Activated CD4-positive, CD25-positive, alpha-beta regulatory T cell treated with anti-CD3 and anti-CD28 coated beads, Interleukin-2, amount 50 U/mL, for 24 hours (primary cell): ENCODE data around the gene TMEM245.
A peak's percentile ranks its signal among the peaks of the same experiment; 100 is the strongest.
"Not testable (repeated sequence)": the region's sequence is repeated elsewhere in the genome, so short reads cannot be mapped to it uniquely, and the experiment has no call there.

Experiments
- ATAC-seq, 2 donors: fragments of 150-1000 bp; cut with Tn5 transposase; one replicate each; pipeline ENCODE4 v1.10.0; 2021; ENCODE audit warnings: mild to moderate bottlenecking in 1 of 2, moderate library complexity in 1 of 2

Gene TMEM245

DNA sequence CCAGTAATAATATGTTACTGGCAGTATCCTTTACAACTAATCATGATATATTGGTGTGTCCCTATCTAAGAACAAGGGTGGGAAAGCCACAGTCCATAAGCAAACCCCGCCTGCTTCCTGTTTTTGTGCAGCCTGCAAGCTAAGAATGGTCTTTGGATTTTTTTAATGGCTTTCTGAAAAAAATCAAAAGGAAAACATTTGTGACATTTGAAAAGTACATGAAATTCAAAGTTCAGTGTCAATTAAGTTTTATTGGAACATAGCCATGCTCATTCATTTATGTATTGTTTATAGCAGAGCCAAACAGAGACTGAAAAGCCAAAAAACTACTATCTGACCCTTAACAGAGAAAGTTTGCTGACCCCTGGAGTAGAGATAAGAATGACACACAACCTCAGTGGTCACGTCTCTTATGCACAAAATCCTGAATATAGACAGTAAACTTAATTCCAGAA is 12.8 kb upstream of the TMEM245 start:
- no peak for ATAC-seq

DNA sequence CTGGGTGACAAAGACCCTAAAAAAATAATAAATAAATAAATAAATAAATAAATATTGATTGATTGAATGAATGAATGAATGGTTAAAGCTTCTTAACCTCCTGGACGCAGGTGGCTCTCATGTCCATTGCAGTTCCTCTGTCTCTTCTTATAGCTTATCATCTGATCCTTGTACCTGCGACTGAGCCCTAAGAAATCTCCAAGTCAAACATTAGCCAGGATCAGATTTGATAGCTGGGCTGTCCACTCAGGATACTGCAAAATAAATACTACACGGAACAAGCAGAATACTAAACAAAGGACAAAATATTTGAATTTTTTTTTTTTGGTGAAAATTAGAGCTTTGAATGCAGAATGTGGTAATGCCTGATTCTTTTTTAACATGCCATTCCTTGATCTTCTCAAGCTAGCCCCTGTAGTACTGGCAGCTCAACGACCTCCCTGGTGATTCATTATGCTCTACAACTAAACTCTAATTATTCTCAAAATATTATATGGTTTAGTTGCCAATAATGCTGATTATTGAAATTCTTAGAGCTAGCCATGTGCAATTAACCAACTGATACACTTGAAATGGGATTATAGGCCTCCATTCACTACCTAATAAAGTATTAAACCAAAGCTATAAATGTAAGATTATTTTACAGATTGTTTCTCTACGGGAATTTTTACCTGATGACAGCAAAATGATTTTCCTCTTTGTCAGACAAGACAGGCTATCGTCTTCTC is 9.9 kb upstream of the TMEM245 start:
- no peak for ATAC-seq

DNA sequence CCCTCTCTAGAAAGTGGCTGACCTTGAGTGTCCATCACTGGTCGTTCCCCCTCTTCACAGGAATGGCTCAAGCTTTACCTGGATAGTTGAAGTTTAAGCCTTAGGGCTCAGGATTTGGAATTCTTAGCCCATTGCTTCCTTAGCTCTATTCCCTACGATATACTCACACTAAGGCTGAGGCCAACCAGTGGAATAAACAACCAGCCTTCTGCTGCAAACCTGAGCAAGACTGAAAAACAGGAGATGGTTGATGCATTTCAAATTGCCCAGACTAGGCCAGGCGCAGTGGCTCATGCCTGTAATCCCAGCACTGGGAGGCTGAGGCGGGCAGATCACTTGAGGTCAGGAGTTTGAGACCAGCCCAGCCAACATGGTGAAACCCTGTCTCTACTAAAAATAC is 6.9 kb upstream of the TMEM245 start:
- ATAC-seq, result not testable (repeated sequence)

DNA sequence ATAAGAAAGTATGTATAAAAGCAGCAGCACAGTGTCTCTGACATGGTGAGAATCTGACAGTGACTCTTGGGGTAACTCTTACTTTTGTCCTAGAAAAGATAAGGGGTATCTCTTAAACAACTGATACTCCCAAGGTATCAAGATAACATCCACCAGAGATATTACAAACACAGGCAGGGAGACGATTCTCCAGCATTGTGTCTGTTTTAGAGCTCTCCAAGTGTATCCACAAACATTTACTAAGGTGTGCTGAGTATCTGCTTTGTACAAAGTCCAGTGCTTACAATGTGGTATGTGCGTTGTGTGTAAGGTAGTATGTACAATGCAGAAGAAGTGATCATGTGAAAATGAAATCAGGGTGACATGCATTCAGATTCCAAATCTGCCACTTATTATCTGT is 4.4 kb upstream of the TMEM245 start:
- no peak for ATAC-seq

DNA sequence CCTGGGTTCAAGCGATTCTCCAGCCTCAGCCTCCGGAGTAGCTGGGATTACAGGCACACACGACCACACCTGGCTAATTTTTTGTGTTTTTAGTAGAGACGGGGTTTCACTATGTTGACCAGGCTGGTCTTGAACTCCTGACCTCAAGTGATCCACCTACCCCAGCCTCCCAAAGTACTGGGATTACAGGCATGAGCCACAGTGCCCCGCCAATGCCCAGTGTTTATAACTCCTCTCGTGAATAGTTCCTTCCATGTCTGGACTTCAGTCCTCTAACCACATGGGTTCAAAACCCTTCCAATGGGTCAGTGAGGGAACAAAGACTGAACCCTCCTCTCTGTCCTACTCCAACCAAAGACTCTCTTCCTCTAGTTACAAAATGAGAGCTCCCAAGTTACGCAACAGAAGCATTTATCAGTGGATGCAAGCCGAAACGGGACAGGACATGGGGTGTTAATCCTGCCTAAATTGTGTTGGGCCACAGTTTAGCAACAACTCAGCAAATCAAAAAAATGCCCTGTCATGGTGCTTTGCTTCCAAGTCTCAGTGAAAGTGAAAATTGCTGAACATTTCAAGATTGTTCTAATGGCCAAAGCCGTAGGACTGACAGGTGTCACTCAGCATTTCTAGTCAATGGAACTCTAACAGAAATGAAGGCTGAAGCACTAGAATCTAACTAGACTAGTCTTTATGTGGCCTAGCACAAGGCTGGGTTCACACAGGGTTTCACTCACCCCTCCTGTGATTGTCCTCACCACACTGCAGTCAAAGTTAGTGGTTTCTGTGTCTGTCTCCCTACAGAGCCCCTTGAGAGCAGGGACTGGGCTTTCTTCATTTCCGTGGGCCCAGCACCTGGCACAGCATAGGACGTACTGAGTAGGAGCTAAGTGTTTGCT is 3.2 kb upstream of the TMEM245 start:
- no peak for ATAC-seq

DNA sequence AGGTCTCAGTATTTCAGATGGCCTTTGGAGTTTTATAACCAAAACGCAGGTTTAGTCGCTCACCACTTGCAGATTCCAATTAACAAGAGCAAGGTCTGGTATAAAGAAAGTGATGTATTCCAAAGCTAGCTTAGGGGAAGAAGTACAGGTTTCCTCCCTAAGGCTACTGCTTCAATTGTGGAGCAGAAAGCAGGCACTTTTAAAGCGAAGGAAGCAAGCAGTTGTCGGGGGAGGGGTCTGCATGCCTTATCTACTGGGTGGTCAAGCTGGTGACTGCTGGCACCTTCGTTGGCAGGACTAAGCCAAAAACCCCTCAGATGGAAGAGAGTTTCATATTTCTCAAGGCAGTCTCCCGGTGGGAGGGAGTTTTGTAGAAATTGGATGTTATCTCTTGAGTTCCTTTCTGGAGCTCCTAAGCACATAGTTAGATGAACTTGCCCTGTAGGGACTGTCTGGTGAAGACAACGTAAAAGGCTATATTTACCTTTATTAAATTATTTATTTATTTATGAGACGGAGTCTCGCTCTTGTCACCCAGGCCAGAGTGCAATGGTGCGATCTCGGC is 1.6 kb upstream of the TMEM245 start:
- ATAC-seq, result no peak

DNA sequence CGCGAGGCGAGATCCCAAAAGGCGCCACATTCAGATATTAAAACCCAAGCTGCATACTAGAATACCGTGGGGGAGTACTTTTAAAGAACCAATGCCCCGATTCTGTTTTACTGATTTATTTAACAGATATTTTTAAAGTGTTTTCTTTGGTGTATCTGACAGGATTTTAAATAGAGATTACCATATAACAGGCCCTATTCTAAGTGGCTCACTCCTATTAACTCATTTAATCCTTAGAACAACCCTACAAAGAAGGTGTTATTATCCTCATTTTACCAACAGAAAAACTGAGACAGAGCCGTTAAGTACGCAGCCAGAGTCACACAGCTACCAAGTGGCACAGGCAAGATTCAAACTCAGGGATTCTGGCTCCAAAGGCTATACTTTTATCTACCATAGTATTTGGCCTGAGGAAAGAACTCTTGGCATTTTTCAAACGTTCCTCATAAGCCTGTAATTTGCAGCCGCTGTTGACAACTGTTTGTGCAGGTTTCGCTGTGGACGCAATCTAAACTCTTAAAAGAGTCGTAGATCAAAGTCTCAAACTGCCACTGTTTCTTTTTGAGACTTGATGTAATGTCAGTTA is 550 bp upstream of the TMEM245 start:
- ATAC-seq, result no peak

DNA sequence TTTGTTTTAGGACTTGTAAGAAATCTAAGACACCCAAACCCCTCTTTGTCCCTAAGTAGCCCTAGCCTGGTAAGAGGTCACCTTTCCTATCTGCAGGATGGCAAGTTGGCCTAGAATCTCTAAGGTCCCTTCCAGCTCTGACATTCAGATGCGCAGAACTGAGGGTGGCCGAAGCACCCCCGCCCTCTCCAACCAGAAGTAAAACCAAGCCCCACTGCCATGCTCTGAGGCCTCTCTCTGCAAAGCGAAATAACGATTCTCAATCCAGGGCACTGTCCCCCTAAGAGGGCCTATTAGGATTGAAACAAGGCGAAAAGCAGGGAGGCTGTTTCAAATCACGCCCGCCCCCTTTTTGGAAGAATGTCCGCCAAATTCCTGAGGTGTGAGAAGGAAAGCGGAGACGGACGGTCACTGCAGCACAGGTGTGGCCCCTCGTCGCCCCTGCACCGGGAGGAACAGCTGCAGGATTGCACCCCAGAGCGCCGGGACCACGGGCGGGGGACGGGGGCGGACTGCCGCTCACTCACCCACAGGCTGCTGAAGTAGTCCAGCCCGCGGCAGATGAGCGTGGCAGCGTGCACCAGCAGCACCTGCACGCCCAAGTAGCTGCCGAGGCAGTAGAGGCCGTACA is 824 bp downstream of the TMEM245 start:
- ATAC-seq, result no peak

DNA sequence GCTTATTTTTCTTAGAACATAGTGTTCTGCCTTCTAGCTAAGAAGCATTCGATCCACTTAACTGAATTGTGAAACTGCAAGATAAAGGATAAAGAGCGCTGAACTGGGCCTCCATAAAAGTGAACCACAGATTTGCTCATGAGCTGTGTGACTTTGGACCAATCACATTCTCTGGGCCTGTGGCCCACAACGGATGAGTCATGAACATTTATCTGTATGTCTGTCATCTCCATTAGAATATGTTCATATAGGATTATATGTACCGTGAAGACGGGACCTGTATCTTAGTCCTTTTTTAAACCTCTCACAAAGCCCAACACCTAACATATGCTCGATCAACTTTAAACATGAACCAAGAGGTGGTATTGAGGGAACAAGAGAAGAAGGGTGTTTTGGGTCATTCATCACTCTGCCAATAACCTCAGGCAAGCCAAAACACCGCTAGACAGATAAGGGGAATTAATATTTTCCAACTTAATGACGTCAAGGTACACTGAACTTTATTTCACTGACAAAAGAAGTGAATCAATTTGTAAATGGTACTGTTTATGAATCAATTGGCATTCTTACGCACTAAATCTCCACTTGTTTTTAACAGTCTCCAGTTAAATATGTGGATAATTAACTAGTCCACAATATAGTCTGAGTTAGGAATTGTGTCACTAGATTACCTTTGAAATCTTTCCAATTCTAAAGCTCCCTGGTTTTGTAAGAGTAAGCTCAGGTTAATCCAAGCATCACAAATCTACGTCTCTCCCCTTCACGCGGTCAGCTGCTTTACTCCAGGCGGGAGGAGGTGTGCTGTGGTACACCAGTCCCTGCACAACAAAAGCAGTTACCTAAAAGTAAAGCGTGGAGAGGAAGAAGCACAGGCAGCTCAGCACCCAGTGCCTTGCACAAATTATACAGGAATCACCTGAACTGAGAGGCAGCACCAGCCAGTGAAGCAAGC is 1.6 kb downstream of the TMEM245 start:
- peak; percentile 61 to 65 for ATAC-seq

DNA sequence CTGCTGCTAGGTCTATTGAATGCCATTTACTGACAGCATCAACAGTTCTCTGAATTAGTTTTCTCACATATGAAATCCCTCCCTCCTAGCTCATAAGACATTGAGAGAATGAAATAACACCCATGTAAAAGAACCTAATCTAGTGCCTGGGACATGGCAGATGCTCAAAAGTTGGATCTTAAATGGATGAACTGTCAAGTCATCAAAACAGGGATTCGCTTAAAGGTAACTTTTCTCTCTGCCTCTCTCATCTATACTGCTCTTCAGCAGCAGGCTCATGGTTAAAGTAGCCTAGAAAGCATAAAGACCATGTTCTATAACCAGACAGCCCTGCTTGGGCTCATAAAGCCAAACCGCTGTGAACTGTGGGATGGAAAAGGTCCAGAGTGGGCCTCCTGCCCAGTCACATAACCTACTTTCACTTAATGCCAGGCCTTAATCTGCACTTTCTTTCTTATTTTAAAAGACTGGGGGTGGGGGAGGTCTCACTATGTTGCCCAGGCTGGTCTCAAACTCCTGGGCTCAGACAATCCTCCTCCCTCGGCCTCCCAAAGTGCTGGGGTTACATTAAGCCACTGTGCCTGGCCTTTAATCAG is 3.7 kb downstream of the TMEM245 start:
- ATAC-seq, result no peak

DNA sequence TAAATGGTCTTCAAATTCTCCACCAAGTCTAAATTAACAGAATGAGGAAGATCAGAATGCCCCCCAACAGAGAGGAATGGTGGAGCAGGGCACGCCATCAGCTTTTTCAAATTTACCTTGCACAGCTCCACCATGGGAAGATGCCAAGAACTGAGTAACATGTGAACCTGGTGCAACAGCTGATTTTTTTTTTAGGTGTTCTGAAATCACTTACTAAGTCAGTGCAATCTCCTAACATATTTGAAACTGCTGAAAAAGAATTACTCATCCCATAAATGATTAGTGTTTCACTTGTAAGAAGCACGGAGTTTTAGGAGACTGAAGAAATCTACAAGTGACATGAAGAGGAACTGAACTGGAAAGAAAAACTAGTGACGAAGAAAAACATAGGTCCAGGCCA is 5.1 kb downstream of the TMEM245 start:
- peak in 1 of 2 donors; percentile 22 for ATAC-seq

DNA sequence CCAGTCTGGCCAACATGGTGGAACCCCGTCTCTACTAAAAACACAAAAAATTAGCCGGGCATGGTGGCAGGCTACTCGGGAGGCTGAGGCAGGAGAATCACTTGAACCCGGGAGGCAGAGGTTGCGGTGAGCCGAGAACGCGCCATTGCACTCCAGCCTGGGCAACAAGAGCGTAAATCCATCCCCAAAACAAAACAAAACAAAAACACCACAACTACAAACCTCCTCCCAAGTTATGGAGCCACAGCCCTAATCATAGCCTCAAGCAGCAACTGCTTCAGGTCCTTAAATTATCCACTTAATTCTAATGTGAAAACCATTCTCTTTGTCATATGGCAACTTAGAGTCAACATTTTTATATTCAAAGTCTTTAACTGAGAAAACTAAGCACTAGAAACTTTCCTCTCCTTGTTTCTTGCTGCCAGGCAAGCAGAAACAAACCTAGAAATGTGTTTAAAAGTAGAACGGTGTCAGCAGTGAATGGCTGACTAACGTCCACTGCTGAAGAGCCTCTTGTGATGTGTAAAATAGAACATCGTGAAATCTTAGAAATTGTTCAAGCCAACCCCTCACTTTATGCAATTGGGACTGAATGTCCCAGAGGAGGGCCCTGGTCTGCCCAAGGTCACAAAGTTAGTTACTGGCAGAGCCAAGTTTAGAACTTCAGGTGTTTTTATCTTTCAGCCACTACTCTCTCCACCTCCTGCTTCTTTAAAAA is 5.7 kb downstream of the TMEM245 start:
- no peak for ATAC-seq

DNA sequence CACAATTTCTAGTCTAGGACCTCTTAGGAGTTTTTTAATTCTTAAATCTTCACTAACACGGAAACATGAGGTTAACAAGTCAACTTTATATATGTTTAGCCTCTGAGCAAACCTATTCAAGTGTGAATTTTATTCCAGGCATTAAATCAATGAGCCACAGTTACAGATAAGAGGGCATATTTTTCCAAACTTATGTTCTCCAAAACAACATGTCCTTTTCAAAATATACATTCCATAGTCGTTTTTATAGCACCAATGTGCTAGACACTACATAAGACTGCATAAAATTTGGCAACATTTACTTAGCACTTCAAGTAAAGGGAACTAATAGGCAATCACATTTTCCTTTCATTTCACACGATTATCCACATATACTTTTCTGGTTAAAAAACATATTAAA is 6.5 kb downstream of the TMEM245 start:
- no peak for ATAC-seq

DNA sequence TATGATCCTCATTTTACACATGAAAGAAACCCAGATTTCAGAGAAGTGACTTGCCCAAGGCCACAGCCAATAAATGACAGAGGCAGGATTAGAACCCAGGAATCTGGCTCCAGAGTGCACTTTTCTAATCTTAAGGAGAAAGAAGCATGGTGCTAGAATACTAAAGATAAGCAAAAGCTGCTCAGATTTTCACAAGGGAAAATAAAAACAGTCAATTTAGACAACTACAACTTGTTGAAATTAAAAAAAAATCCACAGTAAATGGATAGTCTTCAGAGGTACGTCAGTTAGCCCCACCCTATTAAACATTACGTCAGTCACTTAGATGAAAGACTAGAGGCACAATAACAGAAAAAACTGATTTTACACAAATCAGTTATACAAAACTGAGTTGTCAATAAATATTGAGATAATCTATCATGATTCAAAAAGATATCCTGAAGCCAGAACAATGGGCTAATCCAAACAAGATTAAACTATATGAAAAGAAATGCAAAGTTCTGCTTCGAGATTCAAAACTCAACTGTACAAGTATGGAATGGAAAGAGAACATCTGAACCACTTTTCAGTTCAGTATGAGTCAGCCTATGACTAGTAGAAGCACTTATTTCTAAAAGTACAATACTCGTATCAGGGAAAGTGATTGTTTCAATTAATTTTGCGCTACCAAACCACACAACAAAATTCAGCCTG is 9.3 kb downstream of the TMEM245 start:
- ATAC-seq, result peak; percentile 78 to 85

DNA sequence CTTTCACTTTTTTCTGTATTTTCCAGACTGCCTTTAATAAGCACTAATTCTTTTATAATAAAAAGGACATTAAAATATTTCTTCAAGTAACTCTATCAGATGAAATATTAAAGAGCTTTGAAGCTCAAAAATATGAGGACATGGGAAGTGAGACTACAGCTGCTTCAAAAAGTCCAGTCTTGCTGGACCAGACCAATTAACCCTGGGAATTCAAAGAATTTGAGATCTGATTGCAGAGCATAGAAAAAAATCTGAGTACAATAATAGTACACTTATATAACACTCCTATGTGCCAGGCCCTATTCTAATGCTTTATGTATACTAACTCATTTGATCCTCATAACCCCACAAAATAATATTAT is 9.8 kb downstream of the TMEM245 start:
- no peak for ATAC-seq

DNA sequence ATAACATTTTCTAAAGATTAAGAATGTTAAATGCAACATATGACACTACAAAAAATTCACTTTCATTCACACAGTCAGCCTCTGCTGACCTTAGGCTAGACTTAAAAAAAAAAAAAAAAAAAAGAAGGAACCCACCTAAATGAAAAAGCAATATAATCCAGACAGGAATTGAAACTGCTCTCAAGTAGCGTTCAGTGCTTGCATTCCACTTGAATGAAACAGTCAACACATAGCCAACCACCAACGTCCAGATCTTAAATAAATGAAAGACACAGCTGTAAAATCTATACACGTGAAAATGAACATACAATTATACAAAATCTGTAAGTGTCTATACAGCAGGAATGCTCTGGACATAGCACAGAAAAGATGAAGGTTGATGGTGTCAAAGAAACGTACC is 11.4 kb downstream of the TMEM245 start:
- no peak for ATAC-seq

DNA sequence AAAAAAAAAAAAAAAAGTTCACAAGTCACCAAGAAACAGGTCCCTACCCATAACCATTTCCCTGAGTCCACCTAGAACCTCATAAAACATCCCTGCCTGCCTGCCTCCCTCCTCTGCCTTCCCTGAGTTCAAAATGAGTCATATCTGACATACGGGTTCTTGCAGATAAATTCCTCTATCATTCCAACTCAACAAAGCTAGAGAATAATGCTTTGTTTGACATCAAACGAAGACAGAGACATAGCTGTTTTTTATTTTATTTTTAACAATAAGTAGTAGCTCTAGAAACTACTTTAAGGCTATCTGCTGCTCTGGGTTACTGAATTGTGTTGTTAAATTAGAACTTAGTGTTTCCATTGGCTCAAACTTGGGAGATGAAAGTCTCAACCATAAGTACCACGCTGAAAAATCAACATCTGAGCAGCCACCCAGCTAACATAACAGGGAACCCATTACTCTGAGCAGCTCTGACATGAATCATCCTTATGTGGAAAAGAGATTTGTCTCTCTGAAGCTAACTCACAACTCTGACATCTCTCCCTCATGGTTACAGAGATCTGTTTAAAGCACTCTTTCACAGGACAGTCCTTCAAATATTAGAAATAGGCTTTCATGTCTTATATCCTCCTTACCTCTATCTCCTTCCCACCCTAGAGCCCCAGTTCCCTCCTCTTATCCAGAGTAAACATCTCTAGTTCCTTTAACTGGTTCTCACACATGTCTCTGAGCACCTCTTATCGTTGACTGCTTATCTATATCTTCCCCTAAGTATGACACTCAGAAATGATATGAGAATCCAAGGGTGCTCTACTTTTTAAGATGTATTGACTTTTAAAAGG is 12.1 kb downstream of the TMEM245 start:
- ATAC-seq, result peak; percentile 71 to 80

DNA sequence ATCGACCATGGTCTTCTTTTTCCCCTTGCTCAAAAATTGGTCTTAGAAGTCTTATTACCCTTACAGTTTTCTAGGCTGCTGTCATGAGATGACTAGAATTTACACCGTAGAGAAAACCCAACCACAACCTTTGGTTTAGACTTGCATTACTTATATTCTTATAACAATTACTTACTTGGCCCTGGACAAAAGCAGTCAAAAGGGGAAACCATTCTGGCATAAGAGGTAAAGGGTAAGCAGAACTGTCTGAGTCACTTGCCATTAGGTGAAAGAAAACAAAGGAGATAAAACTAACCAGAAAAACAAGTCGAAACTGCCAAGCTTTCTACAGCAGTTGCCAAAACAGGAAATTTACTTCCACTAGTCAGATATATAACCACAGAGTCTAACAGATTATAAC is 17.9 kb downstream of the TMEM245 start:
- peak; percentile 95 for ATAC-seq

DNA sequence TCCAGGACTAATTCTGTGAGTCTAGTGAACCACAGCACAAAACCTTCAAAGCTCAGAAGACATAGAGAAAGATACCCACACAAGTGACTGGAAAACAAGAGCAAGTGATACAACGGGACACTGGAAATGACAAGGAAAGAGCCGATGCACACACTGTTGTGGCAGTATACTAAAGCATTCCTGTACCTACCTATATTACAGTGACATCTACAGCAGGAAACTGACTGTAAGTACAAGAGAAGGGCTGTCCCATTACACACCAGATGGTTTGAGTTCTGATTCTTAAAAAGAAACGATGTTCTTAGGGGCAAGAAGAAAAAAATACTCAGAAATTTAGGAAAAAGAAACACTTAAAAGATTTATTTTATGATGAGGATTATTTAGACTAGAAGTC is 18.5 kb downstream of the TMEM245 start:
- ATAC-seq, result no peak
